Endothelial cell of umbilical vein (primary cell): ENCODE results near the gene LRRC42. TPM values are rescaled to one million over a fixed set of nuclear protein-coding genes. Genes with fewer than 3 reads are reported as not detected.

Experiments
- BruUV-seq: library from RNA; stranded (reverse); fragments of 400-500 nt; replicated peaks from 2 replicates; lab custom pipeline; 2021; lab: Mats Ljungman, UMichigan
- CTCF ChIA-PET: fragments of 300-600, 350-600 bp; sonication (Branson Sonifier 250); formaldehyde crosslinking; loops from one replicate; lab custom pipeline; 2021; ENCODE audit warnings: antibody characterized with exemption, inconsistent platforms; lab: Charles Lee
- POLR2A ChIA-PET: fragments of 300-600, 350-600 bp; sonication (Branson Sonifier 250); formaldehyde crosslinking; loops from one replicate; lab custom pipeline; 2021; ENCODE audit warnings: antibody characterized with exemption, inconsistent platforms; lab: Charles Lee
- DNase-seq: peaks from one replicate; pipeline ENCODE4 v3.0.0-alpha.2; 2011; ENCODE audit warnings: low read depth, low spot score
- FAIRE-seq: peaks from 2 replicates; lab custom pipeline; 2011; peaks lifted over from hg19 to GRCh38; lab: Jason Lieb, UNC
- H2AFZ ChIP-seq: 2 replicates; pipeline ENCODE4 v1.6.0; 2012; ENCODE audit warnings: low read depth, low read length, control low read depth, inconsistent platforms
- H3K27ac ChIP-seq: 2 replicates; pipeline ENCODE4 v1.5.1; 2011; ENCODE audit warnings: low read depth, mild to moderate bottlenecking, control low read depth, low read length, moderate library complexity; ENCODE audit not compliant: insufficient read depth
- H3K27me3 ChIP-seq, 2 experiments: 2 replicates each; pipeline versions ENCODE4 v1.6.0 to v1.6.1; 2011; ENCODE audit warnings: low read length in 2 of 2, mixed read lengths in 1 of 2; ENCODE audit not compliant: control insufficient read depth in 2 of 2, insufficient read depth in 2 of 2
- H3K36me3 ChIP-seq, 2 experiments: 2 replicates in 1 of 2; 3 replicates in 1 of 2; pipeline ENCODE4 v1.5.1; 2011; ENCODE audit warnings: low read length in 2 of 2, mild to moderate bottlenecking in 1 of 2, moderate library complexity in 1 of 2; ENCODE audit not compliant: control insufficient read depth in 2 of 2, insufficient read depth in 2 of 2; ENCODE audit errors: extremely low read depth in 1 of 2
- H3K4me1 ChIP-seq: 3 replicates; pipeline ENCODE4 v1.5.1; 2011; ENCODE audit warnings: mild to moderate bottlenecking, low read length; ENCODE audit not compliant: control insufficient read depth, insufficient read depth; ENCODE audit errors: extremely low read depth
- H3K4me2 ChIP-seq: 2 replicates; pipeline ENCODE4 v1.6.1; 2011; ENCODE audit warnings: low read length, control low read depth, mixed read lengths; ENCODE audit not compliant: insufficient read depth
- H3K4me3 ChIP-seq, 3 experiments: fragments of 200-600 bp in 1 of 3; sonication (generic), shearing (Covaris generic) in 1 of 3; replicated peaks in 1 of 3; 2 replicates each; pipeline ENCODE4 v1.5.1; 2011 to 2016; ENCODE audit warnings: control low read depth in 3 of 3, low read length in 3 of 3, mild to moderate bottlenecking in 2 of 3, inconsistent platforms in 1 of 3, low read depth in 1 of 3, moderate library complexity in 1 of 3; ENCODE audit not compliant: insufficient read depth in 1 of 3
- H3K79me2 ChIP-seq: 2 replicates; pipeline ENCODE4 v1.6.0; 2012; ENCODE audit warnings: low read length, inconsistent platforms; ENCODE audit not compliant: control insufficient read depth, insufficient read depth
- H3K9ac ChIP-seq: replicated peaks from 2 replicates; pipeline ENCODE3; 2011; ENCODE audit warnings: low read length, control low read depth; ENCODE audit not compliant: insufficient read depth; ENCODE audit errors: extremely low read depth
- H3K9me1 ChIP-seq: replicated peaks from 3 replicates; pipeline ENCODE4 v1.6.0; 2011; ENCODE audit warnings: mild to moderate bottlenecking, low read length; ENCODE audit not compliant: control insufficient read depth, insufficient read depth; ENCODE audit errors: extremely low read depth
- H3K9me3 ChIP-seq: replicated peaks from 2 replicates; pipeline ENCODE4 v1.5.1; 2012; ENCODE audit warnings: low read length, inconsistent platforms; ENCODE audit not compliant: control insufficient read depth, insufficient read depth
- H4K20me1 ChIP-seq: replicated peaks from 2 replicates; pipeline ENCODE3; 2011; ENCODE audit warnings: mild to moderate bottlenecking, low read length; ENCODE audit not compliant: control insufficient read depth, insufficient read depth; ENCODE audit errors: extremely low read depth
- EZH2 ChIP-seq: IDR thresholded peaks from 2 replicates; pipeline ENCODE4 v1.6.1; 2012; ENCODE audit warnings: borderline replicate concordance, low read depth, mild to moderate bottlenecking, moderate library complexity, low read length, inconsistent platforms; ENCODE audit not compliant: severe bottlenecking
- FOS ChIP-seq: IDR thresholded peaks from 2 replicates; pipeline ENCODE4 v1.6.1; 2011; ENCODE audit warnings: mild to moderate bottlenecking, low read length, moderate library complexity, borderline replicate concordance; ENCODE audit not compliant: insufficient read depth
- GATA2 ChIP-seq: IDR thresholded peaks from 2 replicates; pipeline ENCODE4 v1.7.0; 2011; ENCODE audit warnings: low read depth, mild to moderate bottlenecking, moderate library complexity, mixed read lengths, low read length; ENCODE audit not compliant: insufficient read length, insufficient read depth
- JUN ChIP-seq: IDR thresholded peaks from 2 replicates; pipeline ENCODE4 v1.6.1; 2011; ENCODE audit warnings: borderline replicate concordance, low read depth; ENCODE audit not compliant: insufficient read length, insufficient read depth
- MYC ChIP-seq: IDR thresholded peaks from one replicate; pipeline ENCODE4 v1.6.1; 2011; ENCODE audit warnings: mild to moderate bottlenecking, low read depth, low read length
- POLR2A ChIP-seq: IDR thresholded peaks from 2 replicates; pipeline ENCODE4 v1.6.1; 2012; ENCODE audit warnings: low read depth, mild to moderate bottlenecking, control low read depth, low read length
- POLR2AphosphoS5 ChIP-seq: IDR thresholded peaks from 2 replicates; pipeline ENCODE4 v1.6.1; 2012; ENCODE audit warnings: low read depth, mild to moderate bottlenecking, control low read depth, low read length, moderate library complexity; ENCODE audit not compliant: insufficient read depth
- dilution Hi-C: fragments of 300-500 bp; cut with MboI; formaldehyde crosslinking; loops from one replicate; pipeline ENCODE4 v1.15.0; 2019; ENCODE audit warnings: low sequenced_read_pairs; ENCODE audit not compliant: extremely low pct_ligation_motif_present
- intact Hi-C: fragments of 100-400 bp; cut with micrococcal nuclease; formaldehyde crosslinking; loops from one replicate; pipeline ENCODE4 v1.10.0; 2022
- polyA plus RNA-seq, 4 experiments: library from polyadenylated mRNA; depleted of rRNA in 3 of 4; stranded (reverse) in 3 of 4; unstranded in 1 of 4; fragments of >200 nt; gene quantifications; 2 replicates each; pipeline versions ENCODE4 v1.2.1 to v1.2.3, GENCODE V29; 2011 to 2012; ENCODE audit warnings: missing spikeins in 1 of 4
- total RNA-seq: library from RNA; stranded (reverse); gene quantifications from 2 replicates; pipeline ENCODE4 v1.2.3, GENCODE V29; 2021
- TF ChIP-seq, protein P1 (sequence below): IDR thresholded peaks from 2 replicates; pipeline ENCODE4 v1.6.1; 2011; ENCODE audit not compliant: insufficient read depth, insufficient read length
- TF ChIP-seq, protein P2 (sequence below), 2 donors: IDR thresholded peaks; 1 replicate in 1 of 2; 2 replicates in 1 of 2; pipeline ENCODE4 v1.5.1; 2011; ENCODE audit warnings: low read length in 2 of 2, mild to moderate bottlenecking in 2 of 2, moderate library complexity in 2 of 2, control low read depth in 1 of 2, inconsistent platforms in 1 of 2, low read depth in 1 of 2; ENCODE audit not compliant: insufficient read depth in 1 of 2; ENCODE audit errors: extremely low read depth in 1 of 2

Gene LRRC42
- total and polyA plus RNA-seq, 2 donors (not counting 3 experiments of a cell fraction or from before 2014, with no cell fraction given) = 25.3 to 26.1 TPM

DNA sequence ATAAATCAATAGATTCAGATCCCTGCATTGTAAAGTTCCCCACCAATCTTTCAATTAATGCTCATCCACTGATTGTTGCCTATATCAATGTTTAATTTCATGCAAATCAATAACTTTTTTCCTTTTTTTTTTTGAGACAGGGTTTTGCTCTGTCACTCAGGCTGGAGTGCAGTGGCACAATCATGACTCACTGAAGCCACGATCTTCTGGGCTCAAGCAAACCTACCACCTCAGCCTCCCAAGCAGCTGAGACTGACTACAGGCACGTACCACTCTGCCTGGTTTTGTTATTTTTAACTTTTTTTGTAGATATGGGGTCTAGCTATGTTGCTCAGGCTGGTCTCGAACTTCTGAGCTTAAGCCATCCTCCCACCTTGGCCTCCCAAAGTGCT, 26.5 kb upstream of the LRRC42 start:
- no peak overlapping the region for H3K9ac ChIP-seq
- POLR2A ChIA-PET = no interaction called here
- peaks cover 3 to 4% of the 10 kb centered on the region in 2 experiments for H3K36me3 ChIP-seq
- H3K4me1 ChIP-seq = no peaks in the 10 kb centered on the region
- no peak overlapping the region for H3K27ac ChIP-seq
- intact Hi-C loops = no loop called here
- no peaks in the 10 kb centered on the region for H3K79me2 ChIP-seq
- H3K27me3 ChIP-seq = no peaks in the 10 kb centered on the region
- no peak overlapping the region for H2AFZ ChIP-seq
- dilution Hi-C loops = no loop called here
- H3K4me2 ChIP-seq = no peak overlapping the region
- H3K4me3 ChIP-seq = no peak overlapping the region
- H3K9me3 ChIP-seq = no peaks in the 10 kb centered on the region
- DNase-seq (no peak), FAIRE-seq (no peak)
- no TSS peak for BruUV-seq
- TF ChIP-seq MYC = no peak
- TF ChIP-seq, protein P1, sequence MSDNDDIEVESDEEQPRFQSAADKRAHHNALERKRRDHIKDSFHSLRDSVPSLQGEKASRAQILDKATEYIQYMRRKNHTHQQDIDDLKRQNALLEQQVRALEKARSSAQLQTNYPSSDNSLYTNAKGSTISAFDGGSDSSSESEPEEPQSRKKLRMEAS = no peak
- no peak for TF ChIP-seq EZH2
- TF ChIP-seq FOS = no peak
- no peak for TF ChIP-seq GATA2
- TF ChIP-seq JUN = no peak
- TF ChIP-seq, protein P2, sequence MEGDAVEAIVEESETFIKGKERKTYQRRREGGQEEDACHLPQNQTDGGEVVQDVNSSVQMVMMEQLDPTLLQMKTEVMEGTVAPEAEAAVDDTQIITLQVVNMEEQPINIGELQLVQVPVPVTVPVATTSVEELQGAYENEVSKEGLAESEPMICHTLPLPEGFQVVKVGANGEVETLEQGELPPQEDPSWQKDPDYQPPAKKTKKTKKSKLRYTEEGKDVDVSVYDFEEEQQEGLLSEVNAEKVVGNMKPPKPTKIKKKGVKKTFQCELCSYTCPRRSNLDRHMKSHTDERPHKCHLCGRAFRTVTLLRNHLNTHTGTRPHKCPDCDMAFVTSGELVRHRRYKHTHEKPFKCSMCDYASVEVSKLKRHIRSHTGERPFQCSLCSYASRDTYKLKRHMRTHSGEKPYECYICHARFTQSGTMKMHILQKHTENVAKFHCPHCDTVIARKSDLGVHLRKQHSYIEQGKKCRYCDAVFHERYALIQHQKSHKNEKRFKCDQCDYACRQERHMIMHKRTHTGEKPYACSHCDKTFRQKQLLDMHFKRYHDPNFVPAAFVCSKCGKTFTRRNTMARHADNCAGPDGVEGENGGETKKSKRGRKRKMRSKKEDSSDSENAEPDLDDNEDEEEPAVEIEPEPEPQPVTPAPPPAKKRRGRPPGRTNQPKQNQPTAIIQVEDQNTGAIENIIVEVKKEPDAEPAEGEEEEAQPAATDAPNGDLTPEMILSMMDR (IDR thresholded peaks at IDR 0.05; ENCODE audit: extremely low read depth in 1 of 2, insufficient read depth in 1 of 2, low read depth in 1 of 2, low read length in 2 of 2) = no peak
- TF ChIP-seq POLR2AphosphoS5 = no peak
- TF ChIP-seq POLR2A = no peak
- CTCF ChIA-PET = no interaction called here
- no peaks in the 10 kb centered on the region for H4K20me1 ChIP-seq
- no peaks in the 10 kb centered on the region for H3K9me1 ChIP-seq
